ENCODE measurements around the gene MIP.

Gene MIP

GRCh38 chr12:56437430-56438176 lies 16.9 kb downstream of the MIP start:
- no peak overlapping the region for H3K4me3 ChIP-seq (ENCODE audit: low read depth, low read length)
- H4K12ac ChIP-seq (ENCODE audit: low read depth, low read length) = no peak overlapping the region
- no CpG with 5 or more reads among the region's 11 CpGs for whole genome bisulfite sequencing (ENCODE audit: extremely low coverage, insufficient coverage, insufficient read length)

GRCh38 chr12:56434828-56435227 lies 19.6 kb downstream of the MIP start:
- Histone ChIP-seq H3K18ac (ENCODE audit: low read length) (no peak overlapping the region), H3K4ac (ENCODE audit: low read depth, low read length) (no peak overlapping the region), H3K9me3 (ENCODE audit: insufficient read depth, low read depth, low read length) (no peaks in the 10 kb centered on the region), H2AFZ (ENCODE audit: insufficient read depth, low read length, poor library complexity) (no peak overlapping the region), H4K12ac (ENCODE audit: low read depth, low read length) (no peak overlapping the region), H2AK5ac (ENCODE audit: low read length) (no peak overlapping the region), H2BK120ac (ENCODE audit: insufficient read depth, low read length, poor library complexity) (no peak overlapping the region), H2BK12ac (ENCODE audit: low read length) (no peak overlapping the region), H3K23ac (ENCODE audit: low read length) (no peak overlapping the region), H3K4me3 (ENCODE audit: low read depth, low read length) (no peak overlapping the region), H3K14ac (ENCODE audit: low read length) (no peak overlapping the region), H3K4me2 (ENCODE audit: low read length) (no peak overlapping the region), H4K91ac (ENCODE audit: low read depth, low read length) (peak overlapping the region; percentile 4), H3K9ac (ENCODE audit: low read length) (no peak overlapping the region), H3K27me3 (ENCODE audit: insufficient read depth, low read length) (no peaks in the 10 kb centered on the region), H2BK5ac (ENCODE audit: low read depth, low read length, poor library complexity) (no peak overlapping the region), H3K79me1 (ENCODE audit: low read length) (no peaks in the 10 kb centered on the region), H3K79me2 (ENCODE audit: control insufficient read depth, insufficient read depth, low read length, poor library complexity) (no peaks in the 10 kb centered on the region), H3K36me3 (ENCODE audit: control insufficient read depth in 1 of 2, insufficient read depth in 2 of 2, low read length in 2 of 2) (peaks cover 13 to 24% of the 10 kb centered on the region in 2 experiments), H3K27ac (ENCODE audit: low read depth, low read length) (no peak overlapping the region), H4K8ac (ENCODE audit: low read depth, low read length) (no peak overlapping the region), H3K4me1 (ENCODE audit: control insufficient read depth in 1 of 2, insufficient read depth in 2 of 2, low read length in 2 of 2) (no peaks in the 10 kb centered on the region)
- WGBS (ENCODE audit: extremely low coverage, insufficient coverage, insufficient read length) = no CpG with 5 or more reads among the region's 6 CpGs
- no peak for DNase-seq

More at GRCh38 chr12:56437430-56438176, 16.9 kb downstream of the MIP start:
- Histone ChIP-seq H3K27ac (ENCODE audit: low read depth, low read length) (no peak overlapping the region), H4K8ac (ENCODE audit: low read depth, low read length) (no peak overlapping the region), H3K4me1 (ENCODE audit: control insufficient read depth in 1 of 2, insufficient read depth in 2 of 2, low read length in 2 of 2) (no peaks in the 10 kb centered on the region), H2BK120ac (ENCODE audit: insufficient read depth, low read length, poor library complexity) (no peak overlapping the region), H3K4me2 (ENCODE audit: low read length) (no peak overlapping the region), H3K9ac (ENCODE audit: low read length) (no peak overlapping the region), H3K27me3 (ENCODE audit: insufficient read depth, low read length) (no peaks in the 10 kb centered on the region), H3K14ac (ENCODE audit: low read length) (no peak overlapping the region), H2BK5ac (ENCODE audit: low read depth, low read length, poor library complexity) (no peak overlapping the region), H2AK5ac (ENCODE audit: low read length) (no peak overlapping the region), H3K18ac (ENCODE audit: low read length) (no peak overlapping the region), H3K4ac (ENCODE audit: low read depth, low read length) (no peak overlapping the region), H2AFZ (ENCODE audit: insufficient read depth, low read length, poor library complexity) (no peak overlapping the region), H3K9me3 (ENCODE audit: insufficient read depth, low read depth, low read length) (no peaks in the 10 kb centered on the region), H3K79me2 (ENCODE audit: control insufficient read depth, insufficient read depth, low read length, poor library complexity) (no peaks in the 10 kb centered on the region), H2BK12ac (ENCODE audit: low read length) (no peak overlapping the region), H3K36me3 (ENCODE audit: control insufficient read depth in 1 of 2, insufficient read depth in 2 of 2, low read length in 2 of 2) (peaks cover 2 to 12% of the 10 kb centered on the region in 2 experiments), H4K91ac (ENCODE audit: low read depth, low read length) (no peak overlapping the region), H3K79me1 (ENCODE audit: low read length) (no peaks in the 10 kb centered on the region), H3K23ac (ENCODE audit: low read length) (no peak overlapping the region)
- no peak for DNase-seq

- Histone ChIP-seq H3K9ac (ENCODE audit: low read length) (no peak overlapping the region), H3K23ac (ENCODE audit: low read length) (no peak overlapping the region), H2BK5ac (ENCODE audit: low read depth, low read length, poor library complexity) (no peak overlapping the region), H3K4ac (ENCODE audit: low read depth, low read length) (no peak overlapping the region), H2BK120ac (ENCODE audit: insufficient read depth, low read length, poor library complexity) (no peak overlapping the region), H2BK12ac (ENCODE audit: low read length) (no peak overlapping the region), H2AK5ac (ENCODE audit: low read length) (no peak overlapping the region), H3K4me1 (ENCODE audit: control insufficient read depth in 1 of 2, insufficient read depth in 2 of 2, low read length in 2 of 2) (no peaks in the 10 kb centered on the region), H3K4me2 (ENCODE audit: low read length) (no peak overlapping the region), H3K14ac (ENCODE audit: low read length) (no peak overlapping the region), H3K27me3 (ENCODE audit: insufficient read depth, low read length) (no peaks in the 10 kb centered on the region), H3K36me3 (ENCODE audit: control insufficient read depth in 1 of 2, insufficient read depth in 2 of 2, low read length in 2 of 2) (peaks cover 27 to 44% of the 10 kb centered on the region in 2 experiments), H4K91ac (ENCODE audit: low read depth, low read length) (no peak overlapping the region), H4K12ac (ENCODE audit: low read depth, low read length) (no peak overlapping the region), H2AFZ (ENCODE audit: insufficient read depth, low read length, poor library complexity) (no peak overlapping the region), H3K4me3 (ENCODE audit: low read depth, low read length) (no peak overlapping the region), H3K27ac (ENCODE audit: low read depth, low read length) (no peak overlapping the region), H3K18ac (ENCODE audit: low read length) (no peak overlapping the region), H3K9me3 (ENCODE audit: insufficient read depth, low read depth, low read length) (peaks cover 2% of the 10 kb centered on the region), H3K79me1 (ENCODE audit: low read length) (no peaks in the 10 kb centered on the region), H3K79me2 (ENCODE audit: control insufficient read depth, insufficient read depth, low read length, poor library complexity) (no peaks in the 10 kb centered on the region), H4K8ac (ENCODE audit: low read depth, low read length) (no peak overlapping the region)
- DNase-seq = peak in 1 of 2 donors; percentile 35
- WGBS (ENCODE audit: extremely low coverage, insufficient coverage, insufficient read length) = no CpG with 5 or more reads among the region's 3 CpGs
These were observed 22.6 kb downstream of the MIP start for GRCh38 chr12:56431850-56432249.

- H3K4me1 ChIP-seq (ENCODE audit: control insufficient read depth in 1 of 2, insufficient read depth in 2 of 2, low read length in 2 of 2) = no peaks in the 10 kb centered on the region
- H3K9me3 ChIP-seq (ENCODE audit: insufficient read depth, low read depth, low read length) = peaks cover 2% of the 10 kb centered on the region
- H3K27me3 ChIP-seq (ENCODE audit: insufficient read depth, low read length) = no peaks in the 10 kb centered on the region
- no peak for DNase-seq
- no peak overlapping the region for H2BK12ac ChIP-seq (ENCODE audit: low read length)
- no peaks in the 10 kb centered on the region for H3K79me2 ChIP-seq (ENCODE audit: control insufficient read depth, insufficient read depth, low read length, poor library complexity)
- no peak overlapping the region for H4K91ac ChIP-seq (ENCODE audit: low read depth, low read length)
- no peak overlapping the region for H3K14ac ChIP-seq (ENCODE audit: low read length)
- WGBS (ENCODE audit: extremely low coverage, insufficient coverage, insufficient read length) = no CpG with 5 or more reads among the region's 11 CpGs
- no peak overlapping the region for H3K27ac ChIP-seq (ENCODE audit: low read depth, low read length)
- no peak overlapping the region for H3K18ac ChIP-seq (ENCODE audit: low read length)
- no peak overlapping the region for H4K8ac ChIP-seq (ENCODE audit: low read depth, low read length)
- H3K4me2 ChIP-seq (ENCODE audit: low read length) = no peak overlapping the region
- no peak overlapping the region for H2BK5ac ChIP-seq (ENCODE audit: low read depth, low read length, poor library complexity)
- no peak overlapping the region for H2AK5ac ChIP-seq (ENCODE audit: low read length)
- no peak overlapping the region for H2BK120ac ChIP-seq (ENCODE audit: insufficient read depth, low read length, poor library complexity)
- H3K23ac ChIP-seq (ENCODE audit: low read length) = no peak overlapping the region
- H3K36me3 ChIP-seq (ENCODE audit: control insufficient read depth in 1 of 2, insufficient read depth in 2 of 2, low read length in 2 of 2) = peaks cover 28 to 45% of the 10 kb centered on the region in 2 experiments
- H4K12ac ChIP-seq (ENCODE audit: low read depth, low read length) = no peak overlapping the region
- no peaks in the 10 kb centered on the region for H3K79me1 ChIP-seq (ENCODE audit: low read length)
- H2AFZ ChIP-seq (ENCODE audit: insufficient read depth, low read length, poor library complexity) = no peak overlapping the region
- no peak overlapping the region for H3K4ac ChIP-seq (ENCODE audit: low read depth, low read length)
- H3K4me3 ChIP-seq (ENCODE audit: low read depth, low read length) = no peak overlapping the region
- no peak overlapping the region for H3K9ac ChIP-seq (ENCODE audit: low read length)
These were observed 23.2 kb downstream of the MIP start for GRCh38 chr12:56431288-56431687.
